Measurements from ENCODE around the gene ZNF787. TPM values are rescaled to one million over a fixed set of nuclear protein-coding genes. Genes with fewer than 3 reads are reported as not detected.

Gene ZNF787
- total and polyA plus RNA-seq, 2 of the 13 experiments (the other 11 are each of a cell fraction or from before 2014, with no cell fraction given): 15.1 to 42.8 TPM

GRCh38 chr19:56092685-56093631 is 28.1 kb downstream of the ZNF787 start:
- 97% methylated on average over 29 of the region's 32 CpGs for WGBS (ENCODE audit: low lambda C conversion rate)
- Histone ChIP-seq H3K4me2 (ENCODE audit: low read depth, low read length) (no peak overlapping the region), H3K27me3 (ENCODE audit: control insufficient read depth in 1 of 2, insufficient read depth in 2 of 2, low read length in 2 of 2) (no peaks in the 10 kb centered on the region; a peak in 1 of 5 replicates), H3K79me2 (ENCODE audit: insufficient read depth, low read length) (peaks cover 39% of the 10 kb centered on the region), H3K9me3 (ENCODE audit: low read length) (peaks cover 11% of the 10 kb centered on the region; the same call in 1 of the 2 replicates), H3K36me3 (replicated peaks in 1 of 2; ENCODE audit: control insufficient read depth in 1 of 2, insufficient read depth in 2 of 2, low read length in 2 of 2) (peaks cover 32 to 71% of the 10 kb centered on the region in 2 experiments), H3K4me3 (replicated peaks in 1 of 3; ENCODE audit: insufficient read depth in 1 of 3, low read depth in 2 of 3, low read length in 3 of 3) (no peak overlapping the region), H3K9ac (ENCODE audit: insufficient read depth, low read depth, low read length) (no peak overlapping the region), H3K4me1 (ENCODE audit: insufficient read depth, low read length) (no peaks in the 10 kb centered on the region), H3K27ac (ENCODE audit: extremely low read length, insufficient read depth, low read length) (no peak overlapping the region), H4K20me1 (ENCODE audit: insufficient read depth, low read length) (peaks cover 35% of the 10 kb centered on the region), H2AFZ (ENCODE audit: low read length) (no peak overlapping the region)
- in situ Hi-C loops (cut with HindIII; ENCODE audit: extremely low pct_ligation_motif_present, low pct_unique_long_range_greater_than_20kb) (no loop called here), intact Hi-C loops (cut with micrococcal nuclease; ENCODE audit: unreplicated experiment) (no loop called here)
- TF ChIP-seq SP5 (CRISPR knock-in tag; IDR thresholded peaks at IDR 0.05; ENCODE audit: borderline replicate concordance, low read depth) (no peak), AKAP8 (CRISPR knock-in tag; IDR thresholded peaks at IDR 0.05) (peak; percentile 18; the same call in 1 of the 2 replicates), POLR2G (IDR thresholded peaks at IDR 0.05; ENCODE audit: low read depth, low read length) (peak; percentile 38; the same call in 1 of the 2 replicates), ZNF318 (CRISPR knock-in tag; IDR thresholded peaks at IDR 0.05) (no peak), ZBTB33 (CRISPR knock-in tag; IDR thresholded peaks at IDR 0.05) (peak; percentile 13; the same call in 1 of the 2 replicates), AGO2 (optimal IDR thresholded peaks at IDR 0.05; ENCODE audit: low read depth, low read length) (peak; percentile 37)
- FAIRE-seq (no peak), DNase-seq (ENCODE audit: low spot score) (no peak), ATAC-seq (no peak)
- POLR2A ChIA-PET: no interaction called here
- CTCF ChIA-PET (ENCODE audit: low intra/inter-chr PET ratio, low total read pairs): no interaction called here
- no TSS peak for BruUV-seq (replicated peaks)

Data from HepG2 (cell line).